Central memory CD8-positive, alpha-beta T cell (primary cell): ENCODE measurements around the gene REEP6.

Experiments
- ATAC-seq: fragments of 150-1000 bp; cut with Tn5 transposase; replicated peaks from 2 replicates; pipeline ENCODE4 v1.10.0; 2022; ENCODE audit warnings: mild to moderate bottlenecking, moderate FRiP score, moderate number of reproducible peaks; ENCODE audit not compliant: poor library complexity, severe bottlenecking; ENCODE audit errors: extremely low read depth
- DNase-seq, 2 donors: peaks; one replicate each; pipeline ENCODE4 v3.0.0; 2021; ENCODE audit warnings: low spot score in 2 of 2
- H3K27ac Mint-ChIP-seq: one replicate; pipeline ENCODE4 v1.8.0; 2022; ENCODE audit warnings: low read depth, mild to moderate bottlenecking, moderate library complexity, mixed read lengths
- H3K27me3 Mint-ChIP-seq: one replicate; pipeline ENCODE4 v1.8.0; 2022; ENCODE audit warnings: mixed read lengths
- H3K36me3 Mint-ChIP-seq: one replicate; pipeline ENCODE4 v1.8.0; 2022; ENCODE audit warnings: mild to moderate bottlenecking, moderate library complexity, mixed read lengths; ENCODE audit not compliant: insufficient read depth
- H3K4me1 Mint-ChIP-seq: one replicate; pipeline ENCODE4 v1.8.0; 2022; ENCODE audit warnings: mixed read lengths
- H3K4me3 Mint-ChIP-seq: one replicate; pipeline ENCODE4 v1.8.0; 2022; ENCODE audit warnings: mild to moderate bottlenecking, moderate library complexity, mixed read lengths
- H3K9me3 Mint-ChIP-seq: one replicate; pipeline ENCODE4 v1.8.0; 2022; ENCODE audit warnings: mixed read lengths

The REEP6 gene

DNA sequence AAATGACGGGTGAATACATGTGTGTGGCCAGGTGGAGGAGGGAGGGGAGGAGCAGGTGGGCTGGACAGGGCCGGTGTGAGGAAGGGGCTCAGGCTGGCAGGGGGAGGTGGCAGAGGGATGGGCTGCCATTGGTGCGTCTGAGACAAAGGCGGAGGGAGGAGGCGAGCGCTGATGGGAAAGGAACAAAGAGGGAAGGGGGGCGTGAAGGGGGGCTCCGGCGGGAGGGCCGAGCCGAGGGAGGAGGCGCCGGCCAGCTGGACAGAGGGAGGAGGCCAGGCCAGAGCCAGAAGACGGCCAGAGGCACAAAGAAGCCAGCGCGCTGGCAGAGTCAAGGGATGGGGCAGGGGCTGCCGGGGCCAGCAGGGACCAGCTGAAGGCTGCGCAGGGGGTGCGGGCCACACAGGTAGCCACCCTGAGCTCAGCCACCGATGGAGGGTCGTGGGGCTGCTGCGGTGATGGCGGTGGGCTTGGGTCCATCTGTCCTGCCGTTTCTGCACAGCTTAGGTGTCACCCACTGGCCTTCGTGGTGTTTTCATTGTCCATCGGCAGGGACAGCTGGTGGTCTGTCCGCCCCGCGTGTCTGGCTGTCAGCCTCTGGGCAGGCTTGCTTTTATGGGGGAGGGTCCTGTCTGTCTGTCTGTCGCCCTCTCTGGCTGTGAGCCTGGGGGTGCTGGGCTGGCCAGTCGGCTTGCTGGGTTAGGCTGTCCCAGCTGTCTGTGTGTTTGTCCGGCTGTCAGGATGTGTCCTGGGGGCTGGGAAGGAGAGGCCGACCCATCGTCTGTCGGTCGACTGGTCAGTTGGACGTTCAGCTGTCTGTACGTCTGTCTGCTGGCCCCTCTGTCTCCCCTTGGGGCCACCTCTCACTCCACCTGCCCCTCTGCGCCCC, 38.8 kb upstream of the REEP6 start:
- Mint-ChIP-seq H3K4me1 (peaks cover 28% of the 10 kb centered on the region), H3K27me3 (peaks cover 82% of the 10 kb centered on the region), H3K9me3 (no peaks in the 10 kb centered on the region), H3K36me3 (peaks cover 15% of the 10 kb centered on the region), H3K4me3 (no peak overlapping the region), H3K27ac (no peak overlapping the region)
- ATAC-seq: no peak
- no peak for DNase-seq

GRCh38 chr19:1452802-1453524, 38.0 kb upstream of the REEP6 start:
- ATAC-seq: no peak
- Mint-ChIP-seq H3K4me3 (no peak overlapping the region), H3K27ac (no peak overlapping the region), H3K27me3 (peaks cover 74% of the 10 kb centered on the region), H3K4me1 (peaks cover 28% of the 10 kb centered on the region), H3K36me3 (peaks cover 9% of the 10 kb centered on the region), H3K9me3 (no peaks in the 10 kb centered on the region)
- no peak for DNase-seq

DNA sequence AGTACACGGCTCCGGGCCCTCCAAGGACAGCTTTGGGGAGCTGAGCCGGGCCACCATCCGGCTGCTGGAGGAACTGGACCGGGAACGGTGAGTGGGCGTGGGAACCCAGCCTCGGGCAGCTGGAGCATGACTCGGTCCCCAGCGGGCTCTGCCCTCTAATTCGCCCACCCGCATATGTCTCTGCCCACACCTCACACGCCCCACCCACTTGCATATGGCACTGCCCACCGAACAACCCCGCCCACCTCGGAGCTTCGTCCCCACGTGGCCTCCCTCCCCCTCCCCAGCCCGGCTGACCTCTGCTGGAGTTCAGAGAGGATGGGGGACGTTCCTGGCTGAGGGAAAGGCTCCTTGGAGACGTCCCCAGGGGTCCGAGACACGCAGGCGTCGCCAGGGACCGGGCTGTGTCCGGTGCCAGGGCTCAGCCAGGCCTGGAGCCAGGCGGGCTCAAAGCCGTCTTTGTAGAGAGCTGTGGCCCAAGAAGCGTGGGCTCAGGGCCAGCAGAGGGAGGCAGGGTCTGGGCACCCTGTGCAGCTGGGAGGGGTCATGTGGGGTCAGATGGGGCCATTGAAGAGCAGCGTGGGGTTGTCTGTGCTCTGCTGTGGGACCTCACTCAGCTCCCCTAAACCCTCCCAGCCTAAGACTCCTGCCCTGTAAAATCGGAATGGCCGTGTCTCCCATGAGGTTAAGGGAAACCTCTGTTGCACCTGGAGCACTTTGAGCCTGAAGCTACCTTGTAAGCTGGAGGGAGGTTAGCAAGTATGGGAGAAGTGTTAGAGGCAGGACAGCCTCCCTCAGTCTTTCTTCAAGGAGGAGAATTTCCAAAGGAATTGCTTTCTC, 37.2 kb upstream of the REEP6 start:
- H3K27ac Mint-ChIP-seq: no peak overlapping the region
- DNase-seq (no peak), ATAC-seq (no peak)
- H3K36me3 Mint-ChIP-seq: peaks cover 8% of the 10 kb centered on the region
- H3K4me3 Mint-ChIP-seq: peak overlapping the region; percentile 47
- no peaks in the 10 kb centered on the region for H3K9me3 Mint-ChIP-seq
- peaks cover 66% of the 10 kb centered on the region for H3K27me3 Mint-ChIP-seq
- H3K4me1 Mint-ChIP-seq: peaks cover 28% of the 10 kb centered on the region

GRCh38 chr19:1455002-1455335, 36.0 kb upstream of the REEP6 start:
- no peaks in the 10 kb centered on the region for H3K9me3 Mint-ChIP-seq
- peak overlapping the region; percentile 43 for H3K4me3 Mint-ChIP-seq
- H3K36me3 Mint-ChIP-seq: peaks cover 10% of the 10 kb centered on the region
- H3K27me3 Mint-ChIP-seq: peaks cover 57% of the 10 kb centered on the region
- H3K27ac Mint-ChIP-seq: no peak overlapping the region
- DNase-seq (no peak), ATAC-seq (no peak)
- H3K4me1 Mint-ChIP-seq: peaks cover 23% of the 10 kb centered on the region

DNA sequence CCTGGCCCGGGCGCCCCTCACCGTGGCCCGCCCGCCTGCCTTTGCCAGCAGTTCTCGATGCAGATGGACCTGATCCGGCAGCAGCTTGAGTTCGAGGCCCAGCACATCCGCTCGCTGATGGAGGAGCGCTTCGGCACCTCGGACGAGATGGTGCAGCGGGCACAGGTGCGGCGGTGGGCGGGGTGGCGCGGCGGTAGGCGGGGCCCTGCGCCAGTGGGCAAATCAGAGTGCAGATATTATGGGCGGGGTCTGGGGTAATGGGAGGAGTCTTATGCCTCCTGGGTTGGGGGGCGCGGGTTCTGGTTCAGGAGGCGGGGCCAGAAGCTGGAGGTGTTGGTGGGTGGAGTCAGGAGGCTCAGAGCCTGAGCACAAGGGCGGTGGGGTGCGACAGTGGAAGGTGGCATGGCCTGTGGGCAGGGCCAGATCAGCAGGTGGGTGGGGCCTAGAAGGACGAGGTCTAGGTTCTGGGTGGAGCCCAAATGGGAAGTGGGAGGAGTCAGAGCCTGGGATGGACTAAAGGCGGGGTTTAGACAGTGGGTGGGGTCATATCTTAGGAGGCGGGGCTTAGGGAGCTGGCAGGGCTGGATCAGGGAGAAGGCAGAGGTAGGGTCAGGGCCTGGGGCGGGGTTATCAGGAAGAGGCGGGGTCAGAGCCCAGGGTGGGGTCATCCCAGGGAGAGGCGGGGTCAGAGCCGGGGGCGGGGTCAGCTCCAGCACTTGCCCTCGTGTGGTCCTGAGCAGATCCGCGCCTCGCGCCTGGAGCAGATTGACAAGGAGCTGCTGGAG, 35.5 kb upstream of the REEP6 start:
- ATAC-seq: peak; percentile 44
- Mint-ChIP-seq H3K27me3 (peaks cover 53% of the 10 kb centered on the region), H3K4me3 (peak overlapping the region; percentile 43), H3K36me3 (peaks cover 10% of the 10 kb centered on the region), H3K9me3 (no peaks in the 10 kb centered on the region), H3K27ac (peak overlapping the region; percentile 41), H3K4me1 (peaks cover 21% of the 10 kb centered on the region)
- DNase-seq: peak in 1 of 2 donors; percentile 37

GRCh38 chr19:1456121-1456900, 34.7 kb upstream of the REEP6 start:
- Mint-ChIP-seq H3K9me3 (no peaks in the 10 kb centered on the region), H3K4me3 (no peak overlapping the region), H3K4me1 (peaks cover 16% of the 10 kb centered on the region), H3K36me3 (peaks cover 10% of the 10 kb centered on the region), H3K27me3 (peaks cover 45% of the 10 kb centered on the region), H3K27ac (no peak overlapping the region)
- ATAC-seq (no peak), DNase-seq (no peak)

GRCh38 chr19:1457031-1457739, 33.8 kb upstream of the REEP6 start:
- Mint-ChIP-seq H3K36me3 (peaks cover 10% of the 10 kb centered on the region), H3K4me3 (no peak overlapping the region), H3K27me3 (peaks cover 37% of the 10 kb centered on the region), H3K27ac (no peak overlapping the region), H3K9me3 (no peaks in the 10 kb centered on the region), H3K4me1 (peaks cover 16% of the 10 kb centered on the region)
- ATAC-seq (no peak), DNase-seq (no peak)

DNA sequence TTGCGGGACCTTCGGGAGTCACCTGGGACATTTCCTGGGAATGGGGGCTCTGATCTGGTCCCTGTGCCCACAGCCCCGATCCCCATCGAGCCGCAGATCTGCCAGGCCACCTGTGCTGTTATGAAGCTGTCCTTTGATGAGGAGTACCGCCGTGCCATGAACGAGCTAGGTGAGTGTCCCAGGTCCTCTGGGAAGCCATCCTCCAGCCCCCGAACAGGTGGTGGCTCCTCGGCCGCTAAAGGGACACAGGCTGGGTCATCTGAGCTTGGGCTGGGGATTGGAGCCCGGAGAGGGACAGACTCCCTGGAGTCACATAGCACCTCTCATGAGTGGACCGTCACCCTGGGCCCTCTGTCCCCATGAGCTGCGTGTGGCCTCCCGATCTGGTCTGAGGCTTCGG, 33.1 kb upstream of the REEP6 start:
- Mint-ChIP-seq H3K4me1 (peaks cover 16% of the 10 kb centered on the region), H3K27ac (no peak overlapping the region), H3K27me3 (peaks cover 30% of the 10 kb centered on the region), H3K4me3 (no peak overlapping the region), H3K36me3 (peaks cover 12% of the 10 kb centered on the region), H3K9me3 (no peaks in the 10 kb centered on the region)
- DNase-seq (no peak), ATAC-seq (no peak)

DNA sequence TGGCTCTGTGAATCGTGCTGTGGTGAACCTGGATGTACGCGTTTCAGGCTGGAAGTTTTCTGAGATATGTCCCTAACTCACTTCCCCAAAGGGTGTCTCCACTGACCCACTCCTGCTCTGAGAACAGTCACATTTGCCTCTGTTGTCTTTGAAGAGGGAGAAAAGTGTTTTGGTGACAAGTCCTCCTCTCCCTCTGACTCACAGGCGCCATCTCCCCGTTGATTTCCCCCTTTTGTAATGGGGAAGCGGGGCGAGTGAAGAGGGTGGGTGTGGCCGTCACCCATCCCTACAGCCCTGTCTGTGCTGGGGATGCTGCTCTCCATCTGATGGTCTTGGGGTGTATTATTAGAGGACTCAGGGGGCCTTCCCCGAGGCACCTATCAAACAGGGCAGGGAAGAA, 31.5 kb upstream of the REEP6 start:
- no peak overlapping the region for H3K27ac Mint-ChIP-seq
- no peak overlapping the region for H3K4me3 Mint-ChIP-seq
- peaks cover 12% of the 10 kb centered on the region for H3K4me1 Mint-ChIP-seq

DNA sequence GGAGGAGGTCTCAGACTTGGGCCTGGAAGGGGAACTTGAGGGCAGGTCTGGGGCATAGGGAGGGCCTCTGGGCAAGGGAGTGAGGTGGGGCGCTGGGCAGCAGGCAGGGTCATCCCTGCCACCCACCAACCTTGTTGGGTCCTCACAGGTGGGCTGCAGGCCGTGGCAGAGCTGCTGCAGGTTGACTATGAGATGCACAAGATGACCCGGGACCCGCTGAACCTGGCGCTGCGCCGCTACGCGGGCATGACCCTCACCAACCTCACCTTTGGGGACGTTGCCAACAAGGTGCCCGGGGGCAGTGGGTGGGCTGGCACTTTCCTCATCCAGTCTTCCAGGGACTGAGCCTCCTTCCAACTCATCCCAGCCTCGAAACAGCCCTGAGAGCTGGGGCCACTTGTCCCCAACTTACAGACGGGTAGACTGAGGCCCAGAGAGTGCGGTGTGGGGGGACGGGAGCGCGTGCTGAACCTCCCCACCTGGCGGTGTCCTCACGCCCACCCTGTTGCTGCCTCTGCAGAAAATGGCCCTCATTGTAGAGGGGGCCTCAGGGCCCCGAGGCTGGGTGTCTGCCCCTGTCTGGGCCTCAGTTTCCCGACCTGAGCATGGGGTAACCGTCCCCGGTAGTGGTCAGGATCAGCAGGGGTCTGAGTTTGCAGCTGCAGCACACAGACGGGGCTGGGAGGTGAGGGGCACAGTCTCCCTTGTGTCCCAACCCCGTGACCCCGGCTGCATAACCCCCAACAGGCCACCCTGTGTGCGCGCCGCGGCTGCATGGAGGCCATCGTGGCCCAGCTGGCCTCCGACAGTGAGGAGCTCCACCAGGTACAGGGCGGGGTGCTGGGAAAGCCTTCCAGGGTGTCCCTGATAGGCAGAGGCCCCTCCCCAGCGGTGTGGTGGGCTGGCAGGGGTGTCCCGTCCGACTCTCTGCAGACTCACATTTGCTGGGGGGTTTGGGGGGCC, 30.7 kb upstream of the REEP6 start:
- Mint-ChIP-seq H3K4me1 (peaks cover 6% of the 10 kb centered on the region), H3K36me3 (peaks cover 12% of the 10 kb centered on the region), H3K4me3 (no peak overlapping the region), H3K27me3 (peaks cover 7% of the 10 kb centered on the region), H3K9me3 (no peaks in the 10 kb centered on the region), H3K27ac (no peak overlapping the region)
- DNase-seq: no peak
- ATAC-seq: no peak

More for the DNA sequence above, 31.5 kb upstream of the REEP6 start:
- H3K9me3 Mint-ChIP-seq: no peaks in the 10 kb centered on the region
- H3K36me3 Mint-ChIP-seq: peaks cover 12% of the 10 kb centered on the region
- DNase-seq (no peak), ATAC-seq (no peak)
- H3K27me3 Mint-ChIP-seq: peaks cover 16% of the 10 kb centered on the region
